T-cell (primary cell): Measurements from ENCODE around the gene LAMC3. TPM values are rescaled to one million over a fixed set of nuclear protein-coding genes. Genes with fewer than 3 reads are reported as not detected.

Source experiments
- ATAC-seq, 4 experiments: fragments of 200-7000 bp in 3 of 4; fragments of 150-1000 bp in 1 of 4; cut with Tn5 transposase; replicated peaks in 1 of 4; 1 replicate in 3 of 4; 2 replicates in 1 of 4; pipeline ENCODE4 v1.10.0; 2021; ENCODE audit warnings: moderate library complexity in 3 of 4, mild to moderate bottlenecking in 2 of 4, moderate number of reproducible peaks in 1 of 4
- CTCF ChIA-PET, 2 donors: fragments of 300-600 bp; sonication (Branson Sonifier 250); formaldehyde crosslinking; loops; one replicate each; lab custom pipeline; 2022; ENCODE audit warnings: antibody characterized with exemption in 2 of 2; lab: Charles Lee
- POLR2A ChIA-PET, 2 donors: fragments of 300-600 bp; sonication (Branson Sonifier 250); formaldehyde crosslinking; loops; one replicate each; lab custom pipeline; 2022; ENCODE audit warnings: antibody characterized with exemption in 2 of 2; lab: Charles Lee
- DNase-seq, 35 experiments: peaks; one replicate each; pipeline versions ENCODE4 v3.0.0 to v3.0.0-alpha.2; 2013 to 2023
- H3K27ac ChIP-seq: one replicate; pipeline ENCODE4 v1.5.1; 2013; ENCODE audit warnings: low read length
- H3K27me3 ChIP-seq, 2 experiments: replicated peaks in 1 of 2; 1 replicate in 1 of 2; 2 replicates in 1 of 2; pipeline versions ENCODE4 v1.6.1 to v1.7.0; 2013; ENCODE audit warnings: low read length in 1 of 2, mixed read lengths in 1 of 2; ENCODE audit not compliant: control insufficient read depth in 2 of 2, insufficient read depth in 2 of 2; ENCODE audit errors: extremely low read depth in 1 of 2
- H3K36me3 ChIP-seq, 2 donors: 1 replicate in 1 of 2; 2 replicates in 1 of 2; pipeline versions ENCODE4 v1.6.1 to v1.7.0; 2013; ENCODE audit warnings: low read length in 1 of 2; ENCODE audit not compliant: control insufficient read depth in 2 of 2, insufficient read depth in 1 of 2; ENCODE audit errors: extremely low read depth in 1 of 2
- H3K4me1 ChIP-seq, 2 experiments: 1 replicate in 1 of 2; 2 replicates in 1 of 2; pipeline versions ENCODE4 v1.6.1 to v1.7.0; 2013; ENCODE audit warnings: low read length in 2 of 2, mixed read lengths in 1 of 2; ENCODE audit not compliant: insufficient read depth in 2 of 2, control insufficient read depth in 1 of 2; ENCODE audit errors: extremely low read depth in 1 of 2
- H3K4me3 ChIP-seq, 2 donors: 1 replicate in 1 of 2; 2 replicates in 1 of 2; pipeline versions ENCODE4 v1.5.1 to v1.7.0; 2013; ENCODE audit warnings: mild to moderate bottlenecking in 2 of 2, low read length in 1 of 2, moderate library complexity in 1 of 2; ENCODE audit not compliant: control insufficient read depth in 1 of 2; ENCODE audit errors: extremely low read depth in 1 of 2
- H3K9me3 ChIP-seq: 2 replicates; pipeline ENCODE4 v1.7.0; 2013
- H3K27ac Mint-ChIP-seq, 2 donors: one replicate each; pipeline ENCODE4 v1.8.0; 2020 to 2021; ENCODE audit warnings: mild to moderate bottlenecking in 2 of 2, mixed read lengths in 2 of 2
- H3K27me3 Mint-ChIP-seq, 2 donors: one replicate each; pipeline ENCODE4 v1.8.0; 2021 to 2022; ENCODE audit warnings: mixed read lengths in 2 of 2
- H3K36me3 Mint-ChIP-seq: one replicate; pipeline ENCODE4 v1.8.0; 2021; ENCODE audit warnings: mixed read lengths
- H3K4me1 Mint-ChIP-seq, 3 donors: one replicate each; pipeline ENCODE4 v1.8.0; 2020 to 2022; ENCODE audit warnings: mixed read lengths in 3 of 3, mild to moderate bottlenecking in 1 of 3
- H3K4me3 Mint-ChIP-seq, 3 donors: one replicate each; pipeline ENCODE4 v1.8.0; 2020 to 2022; ENCODE audit warnings: mild to moderate bottlenecking in 3 of 3, mixed read lengths in 3 of 3, moderate library complexity in 3 of 3
- H3K9me3 Mint-ChIP-seq, 3 donors: one replicate each; pipeline ENCODE4 v1.8.0; 2020 to 2022; ENCODE audit warnings: mixed read lengths in 3 of 3
- WGBS: methylation state at CpG from one replicate; pipeline ENCODE4 v1.1.5; 2013; ENCODE audit warnings: missing lambda C conversion rate; ENCODE audit not compliant: insufficient coverage; 5-methylcytosine and 5-hydroxymethylcytosine counted together
- total RNA-seq, 35 experiments: library from RNA in 6 of 35; stranded (reverse) in 6 of 35; fragments of 120-200 nt in 1 of 35; gene quantifications; one replicate each; pipeline versions ENCODE4 v1.2.1 to v1.2.4 and lab custom pipeline; 2013 to 2026

Gene LAMC3
- total RNA-seq, 5 donors from 2014 or later (not counting 1 experiment from before 2014, with no cell fraction given) = 0.35 to 3.7 (median 1.8) TPM

GRCh38 chr9:131006601-131007000 is 2.4 kb upstream of the LAMC3 start:
- Histone ChIP-seq H3K4me3 (no peak overlapping the region), H3K27ac (no peak overlapping the region), H3K27me3 (peaks cover 2 to 44% of the 10 kb centered on the region in 2 experiments), H3K9me3 (no peaks in the 10 kb centered on the region), H3K36me3 (no peaks in the 10 kb centered on the region), H3K4me1 (no peaks in the 10 kb centered on the region)
- no peaks in the 10 kb centered on the region for H3K36me3 Mint-ChIP-seq
- CTCF ChIA-PET = no interaction called here
- H3K9me3 Mint-ChIP-seq = no peaks in the 10 kb centered on the region
- DNase-seq (no peak), ATAC-seq (no peak)
- POLR2A ChIA-PET = no interaction called here
- WGBS = no CpG with 5 or more reads among the region's 4 CpGs
- H3K27me3 Mint-ChIP-seq = peaks cover 22 to 41% of the 10 kb centered on the region in 2 donors
- H3K4me1 Mint-ChIP-seq = peaks cover 0 to 3% (median 3%) of the 10 kb centered on the region in 3 donors
- no peak overlapping the region for H3K27ac Mint-ChIP-seq
- H3K4me3 Mint-ChIP-seq = no peak overlapping the region

- Mint-ChIP-seq H3K36me3 (no peaks in the 10 kb centered on the region), H3K4me1 (peaks cover 0 to 3% (median 3%) of the 10 kb centered on the region in 3 donors), H3K4me3 (no peak overlapping the region), H3K27me3 (peaks cover 26 to 40% of the 10 kb centered on the region in 2 donors), H3K27ac (no peak overlapping the region), H3K9me3 (no peaks in the 10 kb centered on the region)
- POLR2A ChIA-PET = no interaction called here
- DNase-seq = no peak
- no peaks in the 10 kb centered on the region for H3K9me3 ChIP-seq
- ATAC-seq = no peak
- no peak overlapping the region for H3K4me3 ChIP-seq
- CTCF ChIA-PET = no interaction called here
- peaks cover 5 to 50% of the 10 kb centered on the region in 2 experiments for H3K27me3 ChIP-seq
- H3K36me3 ChIP-seq = no peaks in the 10 kb centered on the region
- H3K27ac ChIP-seq = no peak overlapping the region
- WGBS = 70% methylated on average over 2 of the region's 11 CpGs
- no peaks in the 10 kb centered on the region for H3K4me1 ChIP-seq
Measured at GRCh38 chr9:131008086-131008485, 888 bp upstream of the LAMC3 start.

- Mint-ChIP-seq H3K4me3 (peak overlapping the region in 2 of 3 donors; percentile 13 to 28), H3K9me3 (no peaks in the 10 kb centered on the region), H3K36me3 (no peaks in the 10 kb centered on the region), H3K27me3 (peaks cover 26 to 43% of the 10 kb centered on the region in 2 donors), H3K4me1 (peaks cover 0 to 3% (median 3%) of the 10 kb centered on the region in 3 donors), H3K27ac (no peak overlapping the region)
- 61% methylated on average over 6 of the region's 8 CpGs for WGBS
- H3K9me3 ChIP-seq = no peaks in the 10 kb centered on the region
- no peaks in the 10 kb centered on the region for H3K36me3 ChIP-seq
- DNase-seq (no peak), ATAC-seq (no peak)
- no peak overlapping the region for H3K27ac ChIP-seq
- no peaks in the 10 kb centered on the region for H3K4me1 ChIP-seq
- POLR2A ChIA-PET = no interaction called here
- no peak overlapping the region for H3K4me3 ChIP-seq
- CTCF ChIA-PET = no interaction called here
- H3K27me3 ChIP-seq = peaks cover 5 to 55% of the 10 kb centered on the region in 2 experiments
Measured at GRCh38 chr9:131008563-131008908, 438 bp upstream of the LAMC3 start.

- no peak overlapping the region for H3K4me3 Mint-ChIP-seq
- no peak overlapping the region for H3K27ac Mint-ChIP-seq
- peaks cover 23 to 54% of the 10 kb centered on the region in 2 donors for H3K27me3 Mint-ChIP-seq
- peaks cover 0 to 3% (median 3%) of the 10 kb centered on the region in 3 donors for H3K4me1 Mint-ChIP-seq
- H3K9me3 ChIP-seq = no peaks in the 10 kb centered on the region
- 88% methylated on average over 9 of the region's 14 CpGs for WGBS
- ChIA-PET CTCF (interaction anchor here in 1 of 2 donors (0.5 to 1.2 kb wide), 2 partner anchors 140 to 1842 kb away, joined by 3 to 9 read pairs; no protein-coding TSS in a partner anchor), POLR2A (no interaction called here)
- no peak for ATAC-seq
- H3K27ac ChIP-seq = no peak overlapping the region
- H3K36me3 Mint-ChIP-seq = no peaks in the 10 kb centered on the region
- DNase-seq = no peak
- H3K27me3 ChIP-seq = peaks cover 5 to 67% of the 10 kb centered on the region in 2 experiments
- no peaks in the 10 kb centered on the region for H3K4me1 ChIP-seq
- no peak overlapping the region for H3K4me3 ChIP-seq
- no peaks in the 10 kb centered on the region for H3K36me3 ChIP-seq
- H3K9me3 Mint-ChIP-seq = no peaks in the 10 kb centered on the region
Measured at GRCh38 chr9:131010482-131011273, 1.7 kb downstream of the LAMC3 start.

- no peaks in the 10 kb centered on the region for H3K36me3 Mint-ChIP-seq
- Histone ChIP-seq H3K9me3 (no peaks in the 10 kb centered on the region), H3K4me3 (no peak overlapping the region), H3K27me3 (peaks cover 5 to 67% of the 10 kb centered on the region in 2 experiments), H3K27ac (no peak overlapping the region), H3K4me1 (no peaks in the 10 kb centered on the region), H3K36me3 (no peaks in the 10 kb centered on the region)
- H3K4me1 Mint-ChIP-seq = peaks cover 0 to 3% (median 3%) of the 10 kb centered on the region in 3 donors
- peaks cover 23 to 61% of the 10 kb centered on the region in 2 donors for H3K27me3 Mint-ChIP-seq
- H3K4me3 Mint-ChIP-seq = no peak overlapping the region
- H3K9me3 Mint-ChIP-seq = no peaks in the 10 kb centered on the region
- ATAC-seq = no peak
- ChIA-PET CTCF (interaction anchor here in 1 of 2 donors (1.2 kb wide), 1 partner anchor 141 kb away, joined by 3 read pairs; no protein-coding TSS in a partner anchor), POLR2A (no interaction called here)
- DNase-seq = no peak
- H3K27ac Mint-ChIP-seq = no peak overlapping the region
- WGBS = 69% methylated on average over 4 of the region's 8 CpGs
Measured at GRCh38 chr9:131011274-131012022, 2.5 kb downstream of the LAMC3 start.

- no peak for DNase-seq
- no peaks in the 10 kb centered on the region for H3K36me3 Mint-ChIP-seq
- CTCF ChIA-PET = interaction anchor here in 1 of 2 donors (1.2 kb wide), 1 partner anchor 142 kb away, joined by 3 read pairs; no protein-coding TSS in a partner anchor
- H3K4me3 Mint-ChIP-seq = no peak overlapping the region
- peaks cover 23 to 58% of the 10 kb centered on the region in 2 donors for H3K27me3 Mint-ChIP-seq
- 36% methylated on average over 4 of the region's 6 CpGs for WGBS
- H3K27ac ChIP-seq = no peak overlapping the region
- H3K4me3 ChIP-seq = no peak overlapping the region
- no peaks in the 10 kb centered on the region for H3K4me1 ChIP-seq
- ATAC-seq = no peak
- no peaks in the 10 kb centered on the region for H3K9me3 Mint-ChIP-seq
- H3K9me3 ChIP-seq = no peaks in the 10 kb centered on the region
- POLR2A ChIA-PET = no interaction called here
- H3K4me1 Mint-ChIP-seq = peaks cover 0 to 3% (median 3%) of the 10 kb centered on the region in 3 donors
- no peaks in the 10 kb centered on the region for H3K36me3 ChIP-seq
- no peak overlapping the region for H3K27ac Mint-ChIP-seq
- peaks cover 5 to 69% of the 10 kb centered on the region in 2 experiments for H3K27me3 ChIP-seq
Measured at GRCh38 chr9:131012023-131012334, 3.0 kb downstream of the LAMC3 start.
